Ascending aorta (tissue), 2 donors: ENCODE measurements around the gene PSMD8. TPM values are rescaled to one million over a fixed set of nuclear protein-coding genes. Genes with fewer than 3 reads are reported as not detected.
"Not testable (repeated sequence)": the region's sequence is repeated elsewhere in the genome, so short reads cannot be mapped to it uniquely, and the experiment has no call there.

Experiments used
- DNase-seq, 2 donors: peaks; one replicate each; pipeline ENCODE4 v3.0.0-alpha.2; 2019; ENCODE audit warnings: low spot score in 2 of 2
- H3K27ac ChIP-seq, 2 donors: fragments of 200-600 bp; sonication (generic); one replicate each; pipeline ENCODE4 v1.5.1; 2016 to 2017; ENCODE audit warnings: mild to moderate bottlenecking in 1 of 2
- H3K27me3 ChIP-seq: fragments of 200-600 bp; sonication (generic); one replicate; pipeline ENCODE4 v1.5.1; 2017
- H3K36me3 ChIP-seq, 2 donors: fragments of 200-600 bp; sonication (generic); one replicate each; pipeline ENCODE4 v1.5.1; 2016
- H3K4me1 ChIP-seq, 2 donors: fragments of 200-600 bp; sonication (generic); one replicate each; pipeline ENCODE4 v1.5.1; 2016 to 2017; ENCODE audit warnings: mild to moderate bottlenecking in 1 of 2
- H3K4me3 ChIP-seq, 2 donors: fragments of 200-600 bp; sonication (generic); one replicate each; pipeline ENCODE4 v1.5.1; 2016 to 2017; ENCODE audit warnings: mild to moderate bottlenecking in 1 of 2
- H3K9me3 ChIP-seq, 2 donors: fragments of 200-600 bp; sonication (generic); one replicate each; pipeline ENCODE4 v1.5.1; 2016
- CTCF ChIP-seq, 3 experiments: fragments of 200-600 bp in 2 of 3; fragments of 450-650 bp in 1 of 3; sonication (generic) in 2 of 3; IDR thresholded peaks; one replicate each; pipeline ENCODE4 v1.5.1; 2016 to 2019; ENCODE audit warnings: antibody characterized with exemption in 3 of 3, mild to moderate bottlenecking in 1 of 3, moderate library complexity in 1 of 3
- intact Hi-C: fragments of 100-400 bp; cut with DNase I; formaldehyde crosslinking; loops from one replicate; pipeline ENCODE4 v1.15.1; 2023
- total RNA-seq: library from RNA; depleted of rRNA; stranded (reverse); fragments of >200 nt; gene quantifications from one replicate; pipeline ENCODE4 v1.1.0, GENCODE V29; 2016

Gene PSMD8
- total RNA-seq, 1 donor from 2014 or later: 235 TPM

GRCh38 chr19:38405276-38405675 is 30.9 kb downstream of the PSMD8 start:
- TF ChIP-seq CTCF (IDR thresholded peaks at IDR 0.05): no peak
- Histone ChIP-seq H3K4me1 (peaks cover 0 to 11% of the 10 kb centered on the region in 2 donors), H3K36me3 (peaks cover 12 to 19% of the 10 kb centered on the region in 2 donors), H3K27ac (no peak overlapping the region), H3K4me3 (no peak overlapping the region), H3K27me3 (no peaks in the 10 kb centered on the region), H3K9me3 (no peaks in the 10 kb centered on the region)
- no peak for DNase-seq
- intact Hi-C loops: no loop called here

- no peak overlapping the region for H3K4me3 ChIP-seq
- intact Hi-C loops: no loop called here
Measured at GRCh38 chr19:38409631-38410133, 35.3 kb downstream of the PSMD8 start.

GRCh38 chr19:38410407-38410806 is 36.0 kb downstream of the PSMD8 start:
- H3K9me3 ChIP-seq, H3K27ac ChIP-seq, H3K4me1 ChIP-seq, H3K27me3 ChIP-seq, intact Hi-C loops, DNase-seq, H3K4me3 ChIP-seq: not testable (repeated sequence)
- H3K36me3 ChIP-seq: peaks cover 12% of the 10 kb centered on the region in 2 donors

More at GRCh38 chr19:38409631-38410133, 35.3 kb downstream of the PSMD8 start:
- Histone ChIP-seq H3K27me3 (no peaks in the 10 kb centered on the region), H3K4me1 (no peaks in the 10 kb centered on the region), H3K27ac (no peak overlapping the region), H3K36me3 (peaks cover 12 to 19% of the 10 kb centered on the region in 2 donors), H3K9me3 (no peaks in the 10 kb centered on the region)
- no peak for TF ChIP-seq CTCF (IDR thresholded peaks at IDR 0.05)
- DNase-seq: no peak

GRCh38 chr19:38411041-38411712 is 36.8 kb downstream of the PSMD8 start:
- no peak for DNase-seq
- Histone ChIP-seq H3K4me3 (no peak overlapping the region), H3K27ac (no peak overlapping the region), H3K27me3 (no peaks in the 10 kb centered on the region), H3K9me3 (no peaks in the 10 kb centered on the region), H3K4me1 (no peaks in the 10 kb centered on the region), H3K36me3 (peaks cover 9 to 12% of the 10 kb centered on the region in 2 donors)
- intact Hi-C loops: no loop called here
- no peak for TF ChIP-seq CTCF (IDR thresholded peaks at IDR 0.05)

GRCh38 chr19:38411898-38412297 is 37.5 kb downstream of the PSMD8 start:
- H3K27ac ChIP-seq, H3K27me3 ChIP-seq, DNase-seq, intact Hi-C loops, H3K4me3 ChIP-seq, H3K36me3 ChIP-seq, H3K9me3 ChIP-seq, H3K4me1 ChIP-seq: not testable (repeated sequence)

- DNase-seq: no peak
- Histone ChIP-seq H3K27ac (no peak overlapping the region), H3K9me3 (no peaks in the 10 kb centered on the region), H3K36me3 (peaks cover 0 to 3% of the 10 kb centered on the region in 2 donors), H3K27me3 (no peaks in the 10 kb centered on the region), H3K4me1 (peaks cover 0 to under 1% of the 10 kb centered on the region in 2 donors), H3K4me3 (no peak overlapping the region)
- no peak for TF ChIP-seq CTCF (IDR thresholded peaks at IDR 0.05)
- intact Hi-C loops: no loop called here
Measured at GRCh38 chr19:38412491-38412890, 38.1 kb downstream of the PSMD8 start.
